GM20431 (cell line): ENCODE data around the gene GAPDHS.

Experiments
- in situ Hi-C: fragments of 300-500 bp; cut with MseI, MboI; formaldehyde crosslinking; loops from one replicate; pipeline ENCODE4 v1.15.0; 2020; ENCODE audit warnings: low sequenced_read_pairs; ENCODE audit not compliant: unreplicated experiment

GAPDHS gene

GRCh38 chr19:35509861-35510625, 23.2 kb upstream of the GAPDHS start:
- in situ Hi-C loops = no loop called here

GRCh38 chr19:35510626-35510964, 22.7 kb upstream of the GAPDHS start:
- in situ Hi-C loops = no loop called here

- in situ Hi-C loops = no loop called here
Measured at GRCh38 chr19:35511337-35511736, 21.9 kb upstream of the GAPDHS start.

- in situ Hi-C loops = no loop called here
Measured at GRCh38 chr19:35512831-35513627, 20.2 kb upstream of the GAPDHS start.

- in situ Hi-C loops = no loop called here
Measured at GRCh38 chr19:35513628-35514281, 19.5 kb upstream of the GAPDHS start, which contains the start of gene DMKN. Gene DMKN (minus strand): TSS chr19:35513649. CDS start chr19:35513475, 174 bp downstream.

GRCh38 chr19:35514282-35514809, 18.9 kb upstream of the GAPDHS start:
- in situ Hi-C loops = no loop called here

GRCh38 chr19:35516310-35516709, 16.9 kb upstream of the GAPDHS start:
- in situ Hi-C loops = no loop called here

GRCh38 chr19:35517342-35517741, 15.9 kb upstream of the GAPDHS start:
- in situ Hi-C loops = no loop called here

- in situ Hi-C loops = no loop called here
Measured at GRCh38 chr19:35518313-35518712, 14.9 kb upstream of the GAPDHS start.

- in situ Hi-C loops = no loop called here
Measured at GRCh38 chr19:35519291-35519690, 14.0 kb upstream of the GAPDHS start.

GRCh38 chr19:35521124-35521743, 12.0 kb upstream of the GAPDHS start:
- in situ Hi-C loops = no loop called here

GRCh38 chr19:35522745-35523327, 10.4 kb upstream of the GAPDHS start:
- in situ Hi-C loops = no loop called here

- in situ Hi-C loops = no loop called here
Measured at GRCh38 chr19:35524181-35524837, 8.9 kb upstream of the GAPDHS start.

- in situ Hi-C loops = no loop called here
Measured at GRCh38 chr19:35525873-35526272, 7.4 kb upstream of the GAPDHS start.

- in situ Hi-C loops = no loop called here
Measured at GRCh38 chr19:35528218-35529038, 4.8 kb upstream of the GAPDHS start, which contains the start of gene SBSN. Gene SBSN (minus strand): TSS chr19:35528311. CDS start chr19:35528281, 30 bp downstream.

- in situ Hi-C loops = no loop called here
Measured at GRCh38 chr19:35529241-35530218, 3.7 kb upstream of the GAPDHS start.

- in situ Hi-C loops = no loop called here
Measured at GRCh38 chr19:35531291-35531690, 2.0 kb upstream of the GAPDHS start.
